Measurements from ENCODE around the gene SLC16A12. TPM values are rescaled to one million over a fixed set of nuclear protein-coding genes. Genes with fewer than 3 reads are reported as not detected.

The SLC16A12 gene
- total RNA-seq, 1 donor from 2014 or later = 3.1 TPM

GRCh38 chr10:89518876-89519842 lies 16.2 kb downstream of the SLC16A12 start:
- intact Hi-C loops (cut with DNase I) = loop anchor here (2.0 kb wide), 1 partner anchor 38 kb away; no protein-coding TSS in a partner anchor
- DNase-seq (ENCODE audit: low spot score) = no peak

- no peak for DNase-seq (ENCODE audit: low spot score)
- intact Hi-C loops (cut with DNase I) = loop anchor here (2.0 kb wide), 1 partner anchor 37 kb away; no protein-coding TSS in a partner anchor
Observed at GRCh38 chr10:89518108-89518507, 17.3 kb downstream of the SLC16A12 start.

GRCh38 chr10:89516149-89516832 lies 19.1 kb downstream of the SLC16A12 start:
- intact Hi-C loops (cut with DNase I) = no loop called here
- no peak for DNase-seq (ENCODE audit: low spot score)

GRCh38 chr10:89515031-89515841 lies 20.2 kb downstream of the SLC16A12 start:
- no peak for DNase-seq (ENCODE audit: low spot score)
- intact Hi-C loops (cut with DNase I) = no loop called here

GRCh38 chr10:89513206-89513605 lies 22.2 kb downstream of the SLC16A12 start:
- intact Hi-C loops (cut with DNase I) = no loop called here
- DNase-seq (ENCODE audit: low spot score) = no peak

- DNase-seq (ENCODE audit: low spot score) = no peak
- intact Hi-C loops (cut with DNase I) = no loop called here
Observed at GRCh38 chr10:89505640-89506275, 29.6 kb downstream of the SLC16A12 start.

- intact Hi-C loops (cut with DNase I) = no loop called here
- DNase-seq (ENCODE audit: low spot score) = no peak
Observed at GRCh38 chr10:89504691-89505090, 30.7 kb downstream of the SLC16A12 start.

GRCh38 chr10:89503652-89504370 lies 31.6 kb downstream of the SLC16A12 start:
- no peak for DNase-seq (ENCODE audit: low spot score)
- intact Hi-C loops (cut with DNase I) = no loop called here

GRCh38 chr10:89503151-89503550 lies 32.2 kb downstream of the SLC16A12 start:
- intact Hi-C loops (cut with DNase I) = no loop called here
- no peak for DNase-seq (ENCODE audit: low spot score)

- no peak for DNase-seq (ENCODE audit: low spot score)
- intact Hi-C loops (cut with DNase I) = no loop called here
Observed at GRCh38 chr10:89502549-89502948, 32.8 kb downstream of the SLC16A12 start.

GRCh38 chr10:89494575-89494974 lies 40.8 kb downstream of the SLC16A12 start:
- DNase-seq (ENCODE audit: low spot score) = no peak
- intact Hi-C loops (cut with DNase I) = no loop called here

- no peak for DNase-seq (ENCODE audit: low spot score)
- intact Hi-C loops (cut with DNase I) = no loop called here
Observed at GRCh38 chr10:89494068-89494467, 41.3 kb downstream of the SLC16A12 start.

GRCh38 chr10:89491932-89492331 lies 43.5 kb downstream of the SLC16A12 start:
- no peak for DNase-seq (ENCODE audit: low spot score)
- intact Hi-C loops (cut with DNase I) = no loop called here

- intact Hi-C loops (cut with DNase I) = no loop called here
- DNase-seq (ENCODE audit: low spot score) = no peak
Observed at GRCh38 chr10:89490596-89491335, 44.6 kb downstream of the SLC16A12 start.

GRCh38 chr10:89482256-89482655 lies 53.1 kb downstream of the SLC16A12 start:
- DNase-seq (ENCODE audit: low spot score) = no peak
- intact Hi-C loops (cut with DNase I) = no loop called here

- intact Hi-C loops (cut with DNase I) = loop anchor here (2.0 kb wide), 1 partner anchor 37 kb away; no protein-coding TSS in a partner anchor
- no peak for DNase-seq (ENCODE audit: low spot score)
Observed at GRCh38 chr10:89481662-89482061, 53.7 kb downstream of the SLC16A12 start.

GRCh38 chr10:89479771-89480446 lies 55.5 kb downstream of the SLC16A12 start:
- intact Hi-C loops (cut with DNase I) = loop anchor here (2.0 to 10.0 kb wide), 3 partner anchors 39 to 75 kb away; no protein-coding TSS in a partner anchor
- no peak for DNase-seq (ENCODE audit: low spot score)
